K562 (cell line): ENCODE results near the gene TMEM30A. TPM values are rescaled to one million over a fixed set of nuclear protein-coding genes. Genes with fewer than 3 reads are reported as not detected.

Experiments
- SAP30 ChIP-seq: fragments of 200-600 bp; sonication (generic); IDR thresholded peaks from 2 replicates; pipeline ENCODE4 v1.6.1; 2012; ENCODE audit warnings: borderline replicate concordance, low read depth, mild to moderate bottlenecking, moderate library complexity, low read length, control low read depth, inconsistent platforms; ENCODE audit not compliant: insufficient read depth, poor library complexity, severe bottlenecking
- SRSF1 ChIP-seq: fragments of 200-400 bp; formaldehyde crosslinking; IDR thresholded peaks from 2 replicates; pipeline ENCODE4 v1.6.1; 2017; ENCODE audit warnings: mild to moderate bottlenecking, low read depth, low read length, moderate library complexity
- ZNF766 ChIP-seq: fragments of 200-800 bp; sonication (Bioruptor generic); conservative IDR thresholded peaks from 2 replicates; pipeline ENCODE4 v1.6.1; 2016; ENCODE audit warnings: missing genetic modification characterization, missing compliant biosample characterization
- polyA plus RNA-seq, 8 experiments: library from polyadenylated mRNA; depleted of rRNA in 4 of 8; stranded (reverse) in 5 of 8; unstranded in 3 of 8; fragments of >200 nt; fragmentation: Nextera tagmentation in 2 of 8; fragmentation: Illumina TruSeq in 1 of 8; extraction: Ambion mirVana in 2 of 8; extraction: Trizol in 1 of 8; gene quantifications; 2 replicates each; pipeline versions ENCODE4 v1.2.1 to v1.2.3, GENCODE V29; 2011 to 2014; ENCODE audit warnings: inconsistent platforms in 1 of 8, missing spikeins in 1 of 8
- total RNA-seq, 7 experiments: library from RNA; depleted of rRNA in 6 of 7; stranded (reverse); fragments of >200 nt in 6 of 7; fragmentation: Illumina TruSeq in 2 of 7; extraction: Trizol in 2 of 7; gene quantifications; 2 replicates each; pipeline versions ENCODE4 v1.2.1 to v1.2.3, GENCODE V29; 2011 to 2021; ENCODE audit warnings: low replicate concordance in 1 of 7
- TF ChIP-seq, protein P1 (sequence below): fragments of 200-600 bp; sonication (generic); IDR thresholded peaks from one replicate; pipeline ENCODE4 v1.6.1; 2012; ENCODE audit warnings: mild to moderate bottlenecking, low read depth, low read length, inconsistent platforms

TMEM30A gene
- total and polyA plus RNA-seq, 9 of the 15 experiments (the other 6 are each of a cell fraction or from before 2014, with no cell fraction given), result 6.5 to 31.2 (median 16.3) TPM

DNA sequence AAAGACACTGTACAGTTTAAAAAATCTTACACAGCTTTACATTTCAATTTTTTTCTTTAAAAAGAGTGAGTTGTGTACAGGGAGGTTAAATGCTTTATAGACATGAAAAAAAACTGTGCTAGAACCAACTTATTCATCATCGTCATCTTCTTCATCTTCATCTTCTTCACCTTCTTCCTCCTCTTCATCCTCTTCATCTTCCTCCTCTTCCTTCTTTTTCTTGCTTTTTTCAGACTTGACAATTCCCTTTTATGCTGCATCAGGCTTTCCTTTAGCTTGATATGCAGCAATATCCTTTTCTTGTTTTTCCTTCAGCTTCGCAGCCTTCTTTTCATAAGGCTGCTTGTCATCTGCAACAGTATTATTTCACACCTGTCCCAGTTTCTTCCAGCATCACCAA, 34.3 kb upstream of the TMEM30A start (continued):
- TF ChIP-seq, protein P1, sequence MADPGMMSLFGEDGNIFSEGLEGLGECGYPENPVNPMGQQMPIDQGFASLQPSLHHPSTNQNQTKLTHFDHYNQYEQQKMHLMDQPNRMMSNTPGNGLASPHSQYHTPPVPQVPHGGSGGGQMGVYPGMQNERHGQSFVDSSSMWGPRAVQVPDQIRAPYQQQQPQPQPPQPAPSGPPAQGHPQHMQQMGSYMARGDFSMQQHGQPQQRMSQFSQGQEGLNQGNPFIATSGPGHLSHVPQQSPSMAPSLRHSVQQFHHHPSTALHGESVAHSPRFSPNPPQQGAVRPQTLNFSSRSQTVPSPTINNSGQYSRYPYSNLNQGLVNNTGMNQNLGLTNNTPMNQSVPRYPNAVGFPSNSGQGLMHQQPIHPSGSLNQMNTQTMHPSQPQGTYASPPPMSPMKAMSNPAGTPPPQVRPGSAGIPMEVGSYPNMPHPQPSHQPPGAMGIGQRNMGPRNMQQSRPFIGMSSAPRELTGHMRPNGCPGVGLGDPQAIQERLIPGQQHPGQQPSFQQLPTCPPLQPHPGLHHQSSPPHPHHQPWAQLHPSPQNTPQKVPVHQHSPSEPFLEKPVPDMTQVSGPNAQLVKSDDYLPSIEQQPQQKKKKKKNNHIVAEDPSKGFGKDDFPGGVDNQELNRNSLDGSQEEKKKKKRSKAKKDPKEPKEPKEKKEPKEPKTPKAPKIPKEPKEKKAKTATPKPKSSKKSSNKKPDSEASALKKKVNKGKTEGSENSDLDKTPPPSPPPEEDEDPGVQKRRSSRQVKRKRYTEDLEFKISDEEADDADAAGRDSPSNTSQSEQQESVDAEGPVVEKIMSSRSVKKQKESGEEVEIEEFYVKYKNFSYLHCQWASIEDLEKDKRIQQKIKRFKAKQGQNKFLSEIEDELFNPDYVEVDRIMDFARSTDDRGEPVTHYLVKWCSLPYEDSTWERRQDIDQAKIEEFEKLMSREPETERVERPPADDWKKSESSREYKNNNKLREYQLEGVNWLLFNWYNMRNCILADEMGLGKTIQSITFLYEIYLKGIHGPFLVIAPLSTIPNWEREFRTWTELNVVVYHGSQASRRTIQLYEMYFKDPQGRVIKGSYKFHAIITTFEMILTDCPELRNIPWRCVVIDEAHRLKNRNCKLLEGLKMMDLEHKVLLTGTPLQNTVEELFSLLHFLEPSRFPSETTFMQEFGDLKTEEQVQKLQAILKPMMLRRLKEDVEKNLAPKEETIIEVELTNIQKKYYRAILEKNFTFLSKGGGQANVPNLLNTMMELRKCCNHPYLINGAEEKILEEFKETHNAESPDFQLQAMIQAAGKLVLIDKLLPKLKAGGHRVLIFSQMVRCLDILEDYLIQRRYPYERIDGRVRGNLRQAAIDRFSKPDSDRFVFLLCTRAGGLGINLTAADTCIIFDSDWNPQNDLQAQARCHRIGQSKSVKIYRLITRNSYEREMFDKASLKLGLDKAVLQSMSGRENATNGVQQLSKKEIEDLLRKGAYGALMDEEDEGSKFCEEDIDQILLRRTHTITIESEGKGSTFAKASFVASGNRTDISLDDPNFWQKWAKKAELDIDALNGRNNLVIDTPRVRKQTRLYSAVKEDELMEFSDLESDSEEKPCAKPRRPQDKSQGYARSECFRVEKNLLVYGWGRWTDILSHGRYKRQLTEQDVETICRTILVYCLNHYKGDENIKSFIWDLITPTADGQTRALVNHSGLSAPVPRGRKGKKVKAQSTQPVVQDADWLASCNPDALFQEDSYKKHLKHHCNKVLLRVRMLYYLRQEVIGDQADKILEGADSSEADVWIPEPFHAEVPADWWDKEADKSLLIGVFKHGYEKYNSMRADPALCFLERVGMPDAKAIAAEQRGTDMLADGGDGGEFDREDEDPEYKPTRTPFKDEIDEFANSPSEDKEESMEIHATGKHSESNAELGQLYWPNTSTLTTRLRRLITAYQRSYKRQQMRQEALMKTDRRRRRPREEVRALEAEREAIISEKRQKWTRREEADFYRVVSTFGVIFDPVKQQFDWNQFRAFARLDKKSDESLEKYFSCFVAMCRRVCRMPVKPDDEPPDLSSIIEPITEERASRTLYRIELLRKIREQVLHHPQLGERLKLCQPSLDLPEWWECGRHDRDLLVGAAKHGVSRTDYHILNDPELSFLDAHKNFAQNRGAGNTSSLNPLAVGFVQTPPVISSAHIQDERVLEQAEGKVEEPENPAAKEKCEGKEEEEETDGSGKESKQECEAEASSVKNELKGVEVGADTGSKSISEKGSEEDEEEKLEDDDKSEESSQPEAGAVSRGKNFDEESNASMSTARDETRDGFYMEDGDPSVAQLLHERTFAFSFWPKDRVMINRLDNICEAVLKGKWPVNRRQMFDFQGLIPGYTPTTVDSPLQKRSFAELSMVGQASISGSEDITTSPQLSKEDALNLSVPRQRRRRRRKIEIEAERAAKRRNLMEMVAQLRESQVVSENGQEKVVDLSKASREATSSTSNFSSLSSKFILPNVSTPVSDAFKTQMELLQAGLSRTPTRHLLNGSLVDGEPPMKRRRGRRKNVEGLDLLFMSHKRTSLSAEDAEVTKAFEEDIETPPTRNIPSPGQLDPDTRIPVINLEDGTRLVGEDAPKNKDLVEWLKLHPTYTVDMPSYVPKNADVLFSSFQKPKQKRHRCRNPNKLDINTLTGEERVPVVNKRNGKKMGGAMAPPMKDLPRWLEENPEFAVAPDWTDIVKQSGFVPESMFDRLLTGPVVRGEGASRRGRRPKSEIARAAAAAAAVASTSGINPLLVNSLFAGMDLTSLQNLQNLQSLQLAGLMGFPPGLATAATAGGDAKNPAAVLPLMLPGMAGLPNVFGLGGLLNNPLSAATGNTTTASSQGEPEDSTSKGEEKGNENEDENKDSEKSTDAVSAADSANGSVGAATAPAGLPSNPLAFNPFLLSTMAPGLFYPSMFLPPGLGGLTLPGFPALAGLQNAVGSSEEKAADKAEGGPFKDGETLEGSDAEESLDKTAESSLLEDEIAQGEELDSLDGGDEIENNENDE, result no peak
- TF ChIP-seq SRSF1 (no peak), ZNF766 (no peak), SAP30 (no peak)
